Endothelial cell of umbilical vein (primary cell): ENCODE data around the gene IFIT5. TPM values are rescaled to one million over a fixed set of nuclear protein-coding genes. Genes with fewer than 3 reads are reported as not detected.

Source experiments
- BruUV-seq: library from RNA; stranded (reverse); fragments of 400-500 nt; replicated peaks from 2 replicates; lab custom pipeline; 2021; lab: Mats Ljungman, UMichigan
- CTCF ChIA-PET: fragments of 300-600, 350-600 bp; sonication (Branson Sonifier 250); formaldehyde crosslinking; loops from one replicate; lab custom pipeline; 2021; ENCODE audit warnings: antibody characterized with exemption, inconsistent platforms; lab: Charles Lee
- POLR2A ChIA-PET: fragments of 300-600, 350-600 bp; sonication (Branson Sonifier 250); formaldehyde crosslinking; loops from one replicate; lab custom pipeline; 2021; ENCODE audit warnings: antibody characterized with exemption, inconsistent platforms; lab: Charles Lee
- DNase-seq: peaks from one replicate; pipeline ENCODE4 v3.0.0-alpha.2; 2011; ENCODE audit warnings: low read depth, low spot score
- FAIRE-seq: peaks from 2 replicates; lab custom pipeline; 2011; peaks lifted over from hg19 to GRCh38; lab: Jason Lieb, UNC
- H2AFZ ChIP-seq: 2 replicates; pipeline ENCODE4 v1.6.0; 2012; ENCODE audit warnings: low read depth, low read length, control low read depth, inconsistent platforms
- H3K27ac ChIP-seq: 2 replicates; pipeline ENCODE4 v1.5.1; 2011; ENCODE audit warnings: low read depth, mild to moderate bottlenecking, control low read depth, low read length, moderate library complexity; ENCODE audit not compliant: insufficient read depth
- H3K27me3 ChIP-seq, 2 experiments: 2 replicates each; pipeline versions ENCODE4 v1.6.0 to v1.6.1; 2011; ENCODE audit warnings: low read length in 2 of 2, mixed read lengths in 1 of 2; ENCODE audit not compliant: control insufficient read depth in 2 of 2, insufficient read depth in 2 of 2
- H3K36me3 ChIP-seq, 2 experiments: 2 replicates in 1 of 2; 3 replicates in 1 of 2; pipeline ENCODE4 v1.5.1; 2011; ENCODE audit warnings: low read length in 2 of 2, mild to moderate bottlenecking in 1 of 2, moderate library complexity in 1 of 2; ENCODE audit not compliant: control insufficient read depth in 2 of 2, insufficient read depth in 2 of 2; ENCODE audit errors: extremely low read depth in 1 of 2
- H3K4me1 ChIP-seq: 3 replicates; pipeline ENCODE4 v1.5.1; 2011; ENCODE audit warnings: mild to moderate bottlenecking, low read length; ENCODE audit not compliant: control insufficient read depth, insufficient read depth; ENCODE audit errors: extremely low read depth
- H3K4me2 ChIP-seq: 2 replicates; pipeline ENCODE4 v1.6.1; 2011; ENCODE audit warnings: low read length, control low read depth, mixed read lengths; ENCODE audit not compliant: insufficient read depth
- H3K4me3 ChIP-seq, 3 experiments: fragments of 200-600 bp in 1 of 3; sonication (generic), shearing (Covaris generic) in 1 of 3; replicated peaks in 1 of 3; 2 replicates each; pipeline ENCODE4 v1.5.1; 2011 to 2016; ENCODE audit warnings: control low read depth in 3 of 3, low read length in 3 of 3, mild to moderate bottlenecking in 2 of 3, inconsistent platforms in 1 of 3, low read depth in 1 of 3, moderate library complexity in 1 of 3; ENCODE audit not compliant: insufficient read depth in 1 of 3
- H3K79me2 ChIP-seq: 2 replicates; pipeline ENCODE4 v1.6.0; 2012; ENCODE audit warnings: low read length, inconsistent platforms; ENCODE audit not compliant: control insufficient read depth, insufficient read depth
- H3K9ac ChIP-seq: replicated peaks from 2 replicates; pipeline ENCODE3; 2011; ENCODE audit warnings: low read length, control low read depth; ENCODE audit not compliant: insufficient read depth; ENCODE audit errors: extremely low read depth
- H3K9me1 ChIP-seq: replicated peaks from 3 replicates; pipeline ENCODE4 v1.6.0; 2011; ENCODE audit warnings: mild to moderate bottlenecking, low read length; ENCODE audit not compliant: control insufficient read depth, insufficient read depth; ENCODE audit errors: extremely low read depth
- H3K9me3 ChIP-seq: replicated peaks from 2 replicates; pipeline ENCODE4 v1.5.1; 2012; ENCODE audit warnings: low read length, inconsistent platforms; ENCODE audit not compliant: control insufficient read depth, insufficient read depth
- H4K20me1 ChIP-seq: replicated peaks from 2 replicates; pipeline ENCODE3; 2011; ENCODE audit warnings: mild to moderate bottlenecking, low read length; ENCODE audit not compliant: control insufficient read depth, insufficient read depth; ENCODE audit errors: extremely low read depth
- EZH2 ChIP-seq: IDR thresholded peaks from 2 replicates; pipeline ENCODE4 v1.6.1; 2012; ENCODE audit warnings: borderline replicate concordance, low read depth, mild to moderate bottlenecking, moderate library complexity, low read length, inconsistent platforms; ENCODE audit not compliant: severe bottlenecking
- FOS ChIP-seq: IDR thresholded peaks from 2 replicates; pipeline ENCODE4 v1.6.1; 2011; ENCODE audit warnings: mild to moderate bottlenecking, low read length, moderate library complexity, borderline replicate concordance; ENCODE audit not compliant: insufficient read depth
- GATA2 ChIP-seq: IDR thresholded peaks from 2 replicates; pipeline ENCODE4 v1.7.0; 2011; ENCODE audit warnings: low read depth, mild to moderate bottlenecking, moderate library complexity, mixed read lengths, low read length; ENCODE audit not compliant: insufficient read length, insufficient read depth
- JUN ChIP-seq: IDR thresholded peaks from 2 replicates; pipeline ENCODE4 v1.6.1; 2011; ENCODE audit warnings: borderline replicate concordance, low read depth; ENCODE audit not compliant: insufficient read length, insufficient read depth
- MYC ChIP-seq: IDR thresholded peaks from one replicate; pipeline ENCODE4 v1.6.1; 2011; ENCODE audit warnings: mild to moderate bottlenecking, low read depth, low read length
- POLR2A ChIP-seq: IDR thresholded peaks from 2 replicates; pipeline ENCODE4 v1.6.1; 2012; ENCODE audit warnings: low read depth, mild to moderate bottlenecking, control low read depth, low read length
- POLR2AphosphoS5 ChIP-seq: IDR thresholded peaks from 2 replicates; pipeline ENCODE4 v1.6.1; 2012; ENCODE audit warnings: low read depth, mild to moderate bottlenecking, control low read depth, low read length, moderate library complexity; ENCODE audit not compliant: insufficient read depth
- dilution Hi-C: fragments of 300-500 bp; cut with MboI; formaldehyde crosslinking; loops from one replicate; pipeline ENCODE4 v1.15.0; 2019; ENCODE audit warnings: low sequenced_read_pairs; ENCODE audit not compliant: extremely low pct_ligation_motif_present
- intact Hi-C: fragments of 100-400 bp; cut with micrococcal nuclease; formaldehyde crosslinking; loops from one replicate; pipeline ENCODE4 v1.10.0; 2022
- polyA plus RNA-seq, 4 experiments: library from polyadenylated mRNA; depleted of rRNA in 3 of 4; stranded (reverse) in 3 of 4; unstranded in 1 of 4; fragments of >200 nt; gene quantifications; 2 replicates each; pipeline versions ENCODE4 v1.2.1 to v1.2.3, GENCODE V29; 2011 to 2012; ENCODE audit warnings: missing spikeins in 1 of 4
- total RNA-seq: library from RNA; stranded (reverse); gene quantifications from 2 replicates; pipeline ENCODE4 v1.2.3, GENCODE V29; 2021
- TF ChIP-seq, protein P1 (sequence below), 2 donors: IDR thresholded peaks; 1 replicate in 1 of 2; 2 replicates in 1 of 2; pipeline ENCODE4 v1.5.1; 2011; ENCODE audit warnings: low read length in 2 of 2, mild to moderate bottlenecking in 2 of 2, moderate library complexity in 2 of 2, control low read depth in 1 of 2, inconsistent platforms in 1 of 2, low read depth in 1 of 2; ENCODE audit not compliant: insufficient read depth in 1 of 2; ENCODE audit errors: extremely low read depth in 1 of 2
- TF ChIP-seq, protein P2 (sequence below): IDR thresholded peaks from 2 replicates; pipeline ENCODE4 v1.6.1; 2011; ENCODE audit not compliant: insufficient read depth, insufficient read length

The IFIT5 gene
- total and polyA plus RNA-seq, 2 donors (not counting 3 experiments of a cell fraction or from before 2014, with no cell fraction given), result 1.0 to 3.2 TPM

- H3K4me2 ChIP-seq, result no peak overlapping the region
- ChIA-PET CTCF (no interaction called here), POLR2A (no interaction called here)
- no TSS peak for BruUV-seq
- intact Hi-C loops (no loop called here), dilution Hi-C loops (no loop called here)
- H3K27me3 ChIP-seq, result peaks cover 2 to 6% of the 10 kb centered on the region in 2 experiments
- H3K9me3 ChIP-seq, result no peaks in the 10 kb centered on the region
- no peak overlapping the region for H3K4me3 ChIP-seq
- H3K9me1 ChIP-seq, result no peaks in the 10 kb centered on the region
- no peak for FAIRE-seq
- no peak overlapping the region for H3K27ac ChIP-seq
- no peak for DNase-seq
- no peak overlapping the region for H3K9ac ChIP-seq
- no peaks in the 10 kb centered on the region for H3K79me2 ChIP-seq
- H3K36me3 ChIP-seq, result no peaks in the 10 kb centered on the region
- H3K4me1 ChIP-seq, result peaks cover 11% of the 10 kb centered on the region
- no peak for TF ChIP-seq GATA2
- no peak for TF ChIP-seq EZH2
- no peak for TF ChIP-seq JUN
- no peak for TF ChIP-seq FOS
- no peaks in the 10 kb centered on the region for H4K20me1 ChIP-seq
- H2AFZ ChIP-seq, result no peak overlapping the region
These were observed 43.3 kb upstream of the IFIT5 start for GRCh38 chr10:89371079-89371478.

DNA sequence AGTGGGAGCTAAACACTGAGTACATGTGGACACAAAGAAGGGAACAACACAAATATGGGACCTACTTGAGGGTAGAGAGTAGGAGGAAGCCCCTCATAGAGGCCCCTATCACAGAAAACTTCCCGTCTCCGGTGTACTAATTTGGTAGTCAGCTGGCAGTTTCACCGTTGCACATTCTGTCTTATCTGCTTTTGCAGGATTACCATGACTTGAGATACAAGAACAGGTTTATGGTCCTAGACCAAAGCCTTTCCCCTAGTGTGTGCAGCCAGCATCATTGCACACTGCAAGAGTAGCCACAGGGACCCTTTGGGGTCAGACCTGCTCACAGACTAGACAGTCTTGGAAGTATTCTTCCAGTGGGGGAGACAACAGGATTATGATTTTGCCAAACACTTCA is 42.4 kb upstream of the IFIT5 start:
- DNase-seq, result no peak

More for the DNA sequence above, 42.4 kb upstream of the IFIT5 start:
- CTCF ChIA-PET, result interaction anchor here (1.3 kb wide), 1 partner anchor 13 kb away, joined by 3 read pairs; no protein-coding TSS in a partner anchor
- no peak overlapping the region for H3K4me2 ChIP-seq
- H3K4me3 ChIP-seq, result no peak overlapping the region
- no peak overlapping the region for H3K27ac ChIP-seq
- no peak for FAIRE-seq
- H3K27me3 ChIP-seq, result peaks cover 6 to 9% of the 10 kb centered on the region in 2 experiments
- no peaks in the 10 kb centered on the region for H3K79me2 ChIP-seq
- TF ChIP-seq POLR2A, result no peak
- TF ChIP-seq MYC, result no peak
- TF ChIP-seq EZH2, result no peak
- TF ChIP-seq, protein P1, sequence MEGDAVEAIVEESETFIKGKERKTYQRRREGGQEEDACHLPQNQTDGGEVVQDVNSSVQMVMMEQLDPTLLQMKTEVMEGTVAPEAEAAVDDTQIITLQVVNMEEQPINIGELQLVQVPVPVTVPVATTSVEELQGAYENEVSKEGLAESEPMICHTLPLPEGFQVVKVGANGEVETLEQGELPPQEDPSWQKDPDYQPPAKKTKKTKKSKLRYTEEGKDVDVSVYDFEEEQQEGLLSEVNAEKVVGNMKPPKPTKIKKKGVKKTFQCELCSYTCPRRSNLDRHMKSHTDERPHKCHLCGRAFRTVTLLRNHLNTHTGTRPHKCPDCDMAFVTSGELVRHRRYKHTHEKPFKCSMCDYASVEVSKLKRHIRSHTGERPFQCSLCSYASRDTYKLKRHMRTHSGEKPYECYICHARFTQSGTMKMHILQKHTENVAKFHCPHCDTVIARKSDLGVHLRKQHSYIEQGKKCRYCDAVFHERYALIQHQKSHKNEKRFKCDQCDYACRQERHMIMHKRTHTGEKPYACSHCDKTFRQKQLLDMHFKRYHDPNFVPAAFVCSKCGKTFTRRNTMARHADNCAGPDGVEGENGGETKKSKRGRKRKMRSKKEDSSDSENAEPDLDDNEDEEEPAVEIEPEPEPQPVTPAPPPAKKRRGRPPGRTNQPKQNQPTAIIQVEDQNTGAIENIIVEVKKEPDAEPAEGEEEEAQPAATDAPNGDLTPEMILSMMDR (IDR thresholded peaks at IDR 0.05; ENCODE audit: extremely low read depth in 1 of 2, insufficient read depth in 1 of 2, low read depth in 1 of 2, low read length in 2 of 2), result no peak
- TF ChIP-seq JUN, result no peak
- no peak for TF ChIP-seq GATA2
- TF ChIP-seq, protein P2, sequence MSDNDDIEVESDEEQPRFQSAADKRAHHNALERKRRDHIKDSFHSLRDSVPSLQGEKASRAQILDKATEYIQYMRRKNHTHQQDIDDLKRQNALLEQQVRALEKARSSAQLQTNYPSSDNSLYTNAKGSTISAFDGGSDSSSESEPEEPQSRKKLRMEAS, result no peak
- no peak for TF ChIP-seq FOS
- no peak for TF ChIP-seq POLR2AphosphoS5
- H3K9ac ChIP-seq, result no peak overlapping the region
- dilution Hi-C loops, result no loop called here
- peaks cover 11% of the 10 kb centered on the region for H3K4me1 ChIP-seq
- POLR2A ChIA-PET, result no interaction called here
- no peaks in the 10 kb centered on the region for H3K9me1 ChIP-seq
- H2AFZ ChIP-seq, result no peak overlapping the region
- H3K36me3 ChIP-seq, result no peaks in the 10 kb centered on the region
- BruUV-seq, result no TSS peak
- H3K9me3 ChIP-seq, result no peaks in the 10 kb centered on the region
- H4K20me1 ChIP-seq, result no peaks in the 10 kb centered on the region
- intact Hi-C loops, result no loop called here
